WTC11 (cell line): ENCODE measurements around the gene PLPP3. TPM values are rescaled to one million over a fixed set of nuclear protein-coding genes. Genes with fewer than 3 reads are reported as not detected.

ENCODE experiments used
- ATAC-seq: fragments of 200-7000 bp; cut with Tn5 transposase; 2 replicates; pipeline ENCODE4 v1.10.0; 2021; ENCODE audit warnings: mild to moderate bottlenecking, moderate library complexity
- CTCF ChIA-PET: fragments of 300-600 bp; sonication (Branson Sonifier 250); formaldehyde crosslinking; loops from one replicate; lab custom pipeline; 2021; ENCODE audit warnings: antibody characterized with exemption; lab: Charles Lee
- POLR2A ChIA-PET: fragments of 350-600 bp; sonication (Branson Sonifier 250); formaldehyde crosslinking; loops from one replicate; lab custom pipeline; 2021; ENCODE audit warnings: antibody characterized with exemption; lab: Charles Lee
- DNase-seq: peaks from one replicate; pipeline ENCODE4 v3.0.0; 2021; ENCODE audit warnings: low spot score
- H3K27ac Mint-ChIP-seq: 2 replicates; pipeline ENCODE4 v1.8.0; 2021; ENCODE audit warnings: mixed read lengths
- H3K27me3 Mint-ChIP-seq: 2 replicates; pipeline ENCODE4 v1.8.0; 2021; ENCODE audit warnings: low read depth, mild to moderate bottlenecking, moderate library complexity, mixed read lengths
- H3K36me3 Mint-ChIP-seq: 2 replicates; pipeline ENCODE4 v1.8.0; 2021; ENCODE audit warnings: mixed read lengths
- H3K4me1 Mint-ChIP-seq: 2 replicates; pipeline ENCODE4 v1.8.0; 2022; ENCODE audit warnings: mixed read lengths
- H3K4me3 Mint-ChIP-seq: 2 replicates; pipeline ENCODE4 v1.8.0; 2021; ENCODE audit warnings: mild to moderate bottlenecking, moderate library complexity, mixed read lengths
- H3K9me3 Mint-ChIP-seq: 2 replicates; pipeline ENCODE4 v1.8.0; 2021; ENCODE audit warnings: mixed read lengths
- CREB1 ChIP-seq: sonication (generic); formaldehyde crosslinking; IDR thresholded peaks from 2 replicates; pipeline ENCODE4 v1.8.0; 2023; ENCODE audit warnings: mild to moderate bottlenecking, missing genetic modification reagents
- CREM ChIP-seq: sonication (generic); formaldehyde crosslinking; IDR thresholded peaks from 2 replicates; pipeline ENCODE4 v1.8.1; 2022; ENCODE audit warnings: mild to moderate bottlenecking, missing genetic modification reagents, moderate library complexity
- E2F5 ChIP-seq: sonication (generic); formaldehyde crosslinking; IDR thresholded peaks from 2 replicates; pipeline ENCODE4 v1.8.1; 2022; ENCODE audit warnings: mild to moderate bottlenecking, moderate library complexity, missing genetic modification reagents
- FOXJ3 ChIP-seq: sonication (generic); formaldehyde crosslinking; IDR thresholded peaks from 2 replicates; pipeline ENCODE4 v1.9.0; 2021; ENCODE audit warnings: missing genetic modification reagents, mild to moderate bottlenecking, borderline replicate concordance
- GABPB1 ChIP-seq: sonication (generic); formaldehyde crosslinking; IDR thresholded peaks from 2 replicates; pipeline ENCODE4 v1.8.1; 2023; ENCODE audit warnings: mild to moderate bottlenecking, missing genetic modification reagents
- HMGXB4 ChIP-seq: sonication (generic); formaldehyde crosslinking; IDR thresholded peaks from 2 replicates; pipeline ENCODE4 v1.8.1; 2023; ENCODE audit warnings: mild to moderate bottlenecking, moderate library complexity, missing genetic modification reagents
- JAZF1 ChIP-seq: fragments of 250-450 bp; sonication (Bioruptor Pico); IDR thresholded peaks from 2 replicates; pipeline ENCODE4 v1.9.0; 2021; ENCODE audit warnings: moderate library complexity, mild to moderate bottlenecking, inconsistent platforms
- MYBL2 ChIP-seq: sonication (generic); formaldehyde crosslinking; IDR thresholded peaks from 2 replicates; pipeline ENCODE4 v1.8.1; 2023; ENCODE audit warnings: mild to moderate bottlenecking, moderate library complexity, missing genetic modification reagents
- PRRX2 ChIP-seq: fragments of 250-450 bp; sonication (Bioruptor Pico); IDR thresholded peaks from 2 replicates; pipeline ENCODE4 v1.8.0; 2021; ENCODE audit warnings: mild to moderate bottlenecking
- RELA ChIP-seq: sonication (generic); formaldehyde crosslinking; IDR thresholded peaks from 2 replicates; pipeline ENCODE4 v1.8.1; 2022; ENCODE audit warnings: missing genetic modification reagents, mild to moderate bottlenecking, borderline replicate concordance
- RORB ChIP-seq: fragments of 250-450 bp; sonication (Bioruptor Pico); IDR thresholded peaks from 2 replicates; pipeline ENCODE4 v1.9.0; 2021; ENCODE audit warnings: mild to moderate bottlenecking
- SOX15 ChIP-seq: fragments of 250-450 bp; sonication (Bioruptor Pico); IDR thresholded peaks from 2 replicates; pipeline ENCODE4 v1.9.0; 2021; ENCODE audit warnings: mild to moderate bottlenecking
- TEAD1 ChIP-seq: sonication (generic); formaldehyde crosslinking; IDR thresholded peaks from 2 replicates; pipeline ENCODE4 v1.8.0; 2022; ENCODE audit warnings: mild to moderate bottlenecking, missing genetic modification reagents
- TP53 ChIP-seq: sonication (generic); formaldehyde crosslinking; IDR thresholded peaks from 2 replicates; pipeline ENCODE4 v1.8.1; 2023; ENCODE audit warnings: mild to moderate bottlenecking, missing genetic modification reagents
- ZBTB21 ChIP-seq: sonication (generic); formaldehyde crosslinking; IDR thresholded peaks from 2 replicates; pipeline ENCODE4 v1.8.1; 2023; ENCODE audit warnings: mild to moderate bottlenecking, missing genetic modification reagents, borderline replicate concordance
- ZNF263 ChIP-seq: sonication (generic); formaldehyde crosslinking; IDR thresholded peaks from 2 replicates; pipeline ENCODE4 v1.8.1; 2022; ENCODE audit warnings: low read depth, mild to moderate bottlenecking, moderate library complexity, missing genetic modification reagents
- ZNF396 ChIP-seq: fragments of 250-450 bp; sonication (Bioruptor Pico); IDR thresholded peaks from 2 replicates; pipeline ENCODE4 v1.8.0; 2021; ENCODE audit warnings: mild to moderate bottlenecking, moderate library complexity, borderline replicate concordance
- ZNF532 ChIP-seq: fragments of 250-450 bp; sonication (Bioruptor Pico); IDR thresholded peaks from 2 replicates; pipeline ENCODE4 v1.9.0; 2021; ENCODE audit warnings: mild to moderate bottlenecking, borderline replicate concordance
- total RNA-seq: library from RNA; stranded (reverse); gene quantifications from 3 replicates; pipeline ENCODE4 v1.2.3, GENCODE V29; 2021
- TF ChIP-seq, protein P1 (sequence below): fragments of 250-450 bp; sonication (Bioruptor Pico); IDR thresholded peaks from 2 replicates; pipeline ENCODE4 v1.9.0; 2021; ENCODE audit warnings: moderate library complexity, mild to moderate bottlenecking, inconsistent platforms, borderline replicate concordance

Gene PLPP3
- total RNA-seq, 1 experiment from 2014 or later: 31.0 TPM

GRCh38 chr1:56462209-56462608 lies 117.2 kb downstream of the PLPP3 start:
- Mint-ChIP-seq H3K27ac (no peak overlapping the region), H3K4me3 (no peak overlapping the region), H3K4me1 (peaks cover 11% of the 10 kb centered on the region), H3K9me3 (peaks cover 5% of the 10 kb centered on the region; the same call in 1 of the 2 replicates), H3K27me3 (no peaks in the 10 kb centered on the region), H3K36me3 (no peaks in the 10 kb centered on the region)
- ChIA-PET CTCF (no interaction called here), POLR2A (no interaction called here)
- DNase-seq (no peak), ATAC-seq (no peak)
- TF ChIP-seq MYBL2 (no peak), ZBTB21 (CRISPR knock-in tag) (no peak), ZNF396 (CRISPR knock-in tag) (no peak), CREB1 (CRISPR knock-in tag) (no peak), ZNF263 (CRISPR knock-in tag) (no peak), SOX15 (CRISPR knock-in tag) (no peak), HMGXB4 (CRISPR knock-in tag) (no peak), TP53 (CRISPR knock-in tag) (no peak), FOXJ3 (no peak), GABPB1 (CRISPR knock-in tag) (no peak), RELA (no peak), CREM (CRISPR knock-in tag) (no peak), ZNF532 (CRISPR knock-in tag) (no peak), RORB (CRISPR knock-in tag) (no peak), TEAD1 (CRISPR knock-in tag) (no peak), JAZF1 (CRISPR knock-in tag) (no peak), E2F5 (CRISPR knock-in tag) (no peak), PRRX2 (CRISPR knock-in tag) (no peak)
- TF ChIP-seq, protein P1, sequence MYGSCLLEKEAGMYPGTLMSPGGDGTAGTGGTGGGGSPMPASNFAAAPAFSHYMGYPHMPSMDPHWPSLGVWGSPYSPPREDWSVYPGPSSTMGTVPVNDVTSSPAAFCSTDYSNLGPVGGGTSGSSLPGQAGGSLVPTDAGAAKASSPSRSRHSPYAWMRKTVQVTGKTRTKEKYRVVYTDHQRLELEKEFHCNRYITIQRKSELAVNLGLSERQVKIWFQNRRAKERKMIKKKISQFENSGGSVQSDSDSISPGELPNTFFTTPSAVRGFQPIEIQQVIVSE (CRISPR knock-in tag): no peak
